ENCODE results near the gene MUC4.

DNA sequence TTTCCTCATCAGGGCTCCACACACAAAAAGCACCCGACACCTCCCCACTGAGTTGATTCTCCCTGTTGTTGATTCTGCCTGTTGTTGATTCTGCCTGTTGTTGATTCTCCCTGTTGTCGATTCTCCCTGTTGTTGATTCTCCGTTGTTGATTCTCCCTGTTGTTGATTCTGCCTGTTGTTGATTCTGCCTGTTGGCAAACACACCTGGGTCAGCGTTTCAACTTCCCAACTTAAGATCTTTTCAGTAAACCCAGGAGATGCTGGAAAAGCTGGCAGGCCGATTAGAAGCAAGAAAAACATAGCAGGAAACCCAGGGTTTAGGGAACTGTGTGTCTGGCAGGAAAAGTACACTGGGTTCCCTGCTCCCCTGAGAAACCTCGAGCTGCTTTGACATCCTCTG lies 48.7 kb upstream of the MUC4 start:
- TF ChIP-seq, protein P1, sequence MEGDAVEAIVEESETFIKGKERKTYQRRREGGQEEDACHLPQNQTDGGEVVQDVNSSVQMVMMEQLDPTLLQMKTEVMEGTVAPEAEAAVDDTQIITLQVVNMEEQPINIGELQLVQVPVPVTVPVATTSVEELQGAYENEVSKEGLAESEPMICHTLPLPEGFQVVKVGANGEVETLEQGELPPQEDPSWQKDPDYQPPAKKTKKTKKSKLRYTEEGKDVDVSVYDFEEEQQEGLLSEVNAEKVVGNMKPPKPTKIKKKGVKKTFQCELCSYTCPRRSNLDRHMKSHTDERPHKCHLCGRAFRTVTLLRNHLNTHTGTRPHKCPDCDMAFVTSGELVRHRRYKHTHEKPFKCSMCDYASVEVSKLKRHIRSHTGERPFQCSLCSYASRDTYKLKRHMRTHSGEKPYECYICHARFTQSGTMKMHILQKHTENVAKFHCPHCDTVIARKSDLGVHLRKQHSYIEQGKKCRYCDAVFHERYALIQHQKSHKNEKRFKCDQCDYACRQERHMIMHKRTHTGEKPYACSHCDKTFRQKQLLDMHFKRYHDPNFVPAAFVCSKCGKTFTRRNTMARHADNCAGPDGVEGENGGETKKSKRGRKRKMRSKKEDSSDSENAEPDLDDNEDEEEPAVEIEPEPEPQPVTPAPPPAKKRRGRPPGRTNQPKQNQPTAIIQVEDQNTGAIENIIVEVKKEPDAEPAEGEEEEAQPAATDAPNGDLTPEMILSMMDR (conservative IDR thresholded peaks at IDR 0.05; ENCODE audit: low read depth in 2 of 2): no peak
- no peak for TF ChIP-seq STAT1 (IDR thresholded peaks at IDR 0.05; ENCODE audit: unreplicated experiment)
- TF ChIP-seq CREB1 (CRISPR knock-in tag; IDR thresholded peaks at IDR 0.05; ENCODE audit: low read depth): no peak
- no peak for TF ChIP-seq EZH2 (IDR thresholded peaks at IDR 0.05; ENCODE audit: low read depth, unreplicated experiment)
- TF ChIP-seq POLR2AphosphoS5 (IDR thresholded peaks at IDR 0.05; ENCODE audit: low read depth): no peak
- TF ChIP-seq EZH2phosphoT487 (IDR thresholded peaks at IDR 0.05; ENCODE audit: unreplicated experiment): no peak
- no peak for TF ChIP-seq REST (IDR thresholded peaks at IDR 0.05; ENCODE audit: unreplicated experiment)
- TF ChIP-seq NANOG (IDR thresholded peaks at IDR 0.05; ENCODE audit: borderline replicate concordance): no peak
- TF ChIP-seq ZNF331 (CRISPR knock-in tag; IDR thresholded peaks at IDR 0.05; ENCODE audit: low read depth): no peak
- TF ChIP-seq, protein P2, sequence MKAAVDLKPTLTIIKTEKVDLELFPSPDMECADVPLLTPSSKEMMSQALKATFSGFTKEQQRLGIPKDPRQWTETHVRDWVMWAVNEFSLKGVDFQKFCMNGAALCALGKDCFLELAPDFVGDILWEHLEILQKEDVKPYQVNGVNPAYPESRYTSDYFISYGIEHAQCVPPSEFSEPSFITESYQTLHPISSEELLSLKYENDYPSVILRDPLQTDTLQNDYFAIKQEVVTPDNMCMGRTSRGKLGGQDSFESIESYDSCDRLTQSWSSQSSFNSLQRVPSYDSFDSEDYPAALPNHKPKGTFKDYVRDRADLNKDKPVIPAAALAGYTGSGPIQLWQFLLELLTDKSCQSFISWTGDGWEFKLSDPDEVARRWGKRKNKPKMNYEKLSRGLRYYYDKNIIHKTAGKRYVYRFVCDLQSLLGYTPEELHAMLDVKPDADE (IDR thresholded peaks at IDR 0.05): no peak
- no peak for TF ChIP-seq ZNF114 (CRISPR knock-in tag; IDR thresholded peaks at IDR 0.05)
